ENCODE measurements around the gene RAD23B. TPM values are rescaled to one million over a fixed set of nuclear protein-coding genes. Genes with fewer than 3 reads are reported as not detected.

RAD23B gene
- total and polyA plus RNA-seq, 2 of the 13 experiments (the other 11 are each of a cell fraction or from before 2014, with no cell fraction given), result 133 to 156 TPM

DNA sequence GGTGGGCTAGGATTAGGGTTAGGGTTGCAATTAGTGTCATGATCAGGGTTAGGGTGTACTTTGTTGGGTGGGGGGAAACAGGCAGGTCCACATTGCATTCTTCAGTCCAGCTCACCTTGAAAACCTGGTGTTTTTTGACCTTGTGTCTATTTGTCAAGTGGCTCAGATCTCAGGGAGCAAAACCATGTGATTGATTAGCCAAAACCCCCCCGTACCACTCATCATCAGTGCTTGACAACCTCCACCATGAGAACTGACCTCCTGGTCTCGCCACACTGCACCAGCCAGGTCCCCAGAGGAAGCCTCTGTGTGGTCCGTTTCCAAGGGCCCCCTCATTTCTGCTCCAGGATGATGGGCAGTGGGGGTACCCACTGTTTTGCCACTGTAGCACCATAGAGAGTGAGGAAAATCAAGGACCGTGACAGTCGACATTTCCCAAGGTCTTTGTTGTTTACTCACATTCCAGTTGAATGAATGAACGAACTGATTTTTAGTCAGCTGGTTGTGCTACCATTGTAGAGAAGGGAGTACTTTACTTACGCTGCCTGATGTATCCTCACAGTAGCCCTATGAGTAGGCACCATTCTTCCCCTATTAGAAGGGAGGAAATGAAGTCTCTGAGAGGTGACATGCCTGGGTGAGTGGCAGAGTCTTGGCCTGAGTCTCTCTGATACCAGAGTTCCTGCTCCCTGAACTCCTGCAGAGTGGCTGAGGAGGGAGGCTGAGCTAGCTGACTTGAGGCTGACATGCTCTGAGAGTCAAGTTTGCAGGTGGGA, 84.8 kb downstream of the RAD23B start (continued):
- TF ChIP-seq RORA (CRISPR knock-in tag; IDR thresholded peaks at IDR 0.05) (no peak), ONECUT2 (CRISPR knock-in tag; IDR thresholded peaks at IDR 0.05) (no peak), ZNF160 (CRISPR knock-in tag; IDR thresholded peaks at IDR 0.05) (no peak), ZNF414 (CRISPR knock-in tag; IDR thresholded peaks at IDR 0.05) (no peak), CHD2 (IDR thresholded peaks at IDR 0.05; ENCODE audit: low read depth, low read length) (no peak), ZNF841 (CRISPR knock-in tag; IDR thresholded peaks at IDR 0.05; ENCODE audit: borderline replicate concordance) (no peak), ZNF556 (CRISPR knock-in tag; IDR thresholded peaks at IDR 0.05; ENCODE audit: borderline replicate concordance) (no peak), ZNF451 (CRISPR knock-in tag; IDR thresholded peaks at IDR 0.05) (no peak), JUND (CRISPR knock-in tag; IDR thresholded peaks at IDR 0.05) (no peak), ZNF782 (CRISPR knock-in tag; IDR thresholded peaks at IDR 0.05; ENCODE audit: borderline replicate concordance) (no peak), PLSCR1 (CRISPR knock-in tag; IDR thresholded peaks at IDR 0.05; ENCODE audit: borderline replicate concordance) (no peak), ZFP36 (IDR thresholded peaks at IDR 0.05; ENCODE audit: borderline replicate concordance, low read depth, low read length, partially characterized antibody) (no peak), TMF1 (CRISPR knock-in tag; IDR thresholded peaks at IDR 0.05; ENCODE audit: low read depth) (no peak), ZNF256 (CRISPR knock-in tag; conservative IDR thresholded peaks at IDR 0.05) (no peak), TRIM22 (IDR thresholded peaks at IDR 0.05) (no peak), AGO1 (IDR thresholded peaks at IDR 0.05; ENCODE audit: low read depth, low read length, poor library complexity, severe bottlenecking) (no peak), ZNF234 (CRISPR knock-in tag; conservative IDR thresholded peaks at IDR 0.05) (no peak)
- TF ChIP-seq, protein P1, sequence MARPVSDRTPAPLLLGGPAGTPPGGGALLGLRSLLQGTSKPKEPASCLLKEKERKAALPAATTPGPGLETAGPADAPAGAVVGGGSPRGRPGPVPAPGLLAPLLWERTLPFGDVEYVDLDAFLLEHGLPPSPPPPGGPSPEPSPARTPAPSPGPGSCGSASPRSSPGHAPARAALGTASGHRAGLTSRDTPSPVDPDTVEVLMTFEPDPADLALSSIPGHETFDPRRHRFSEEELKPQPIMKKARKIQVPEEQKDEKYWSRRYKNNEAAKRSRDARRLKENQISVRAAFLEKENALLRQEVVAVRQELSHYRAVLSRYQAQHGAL (CRISPR knock-in tag; IDR thresholded peaks at IDR 0.05; ENCODE audit: not compliant biosample characterization), result no peak
- TF ChIP-seq, protein P2, sequence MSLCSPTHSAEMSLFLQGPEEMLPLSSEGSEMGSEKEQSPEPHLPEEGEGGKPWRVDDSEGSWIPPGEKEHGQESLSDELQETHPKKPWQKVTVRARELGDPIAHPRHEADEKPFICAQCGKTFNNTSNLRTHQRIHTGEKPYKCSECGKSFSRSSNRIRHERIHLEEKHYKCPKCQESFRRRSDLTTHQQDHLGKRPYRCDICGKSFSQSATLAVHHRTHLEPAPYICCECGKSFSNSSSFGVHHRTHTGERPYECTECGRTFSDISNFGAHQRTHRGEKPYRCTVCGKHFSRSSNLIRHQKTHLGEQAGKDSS (CRISPR knock-in tag; IDR thresholded peaks at IDR 0.05; ENCODE audit: borderline replicate concordance, low read depth), result no peak
- TF ChIP-seq, protein P3, sequence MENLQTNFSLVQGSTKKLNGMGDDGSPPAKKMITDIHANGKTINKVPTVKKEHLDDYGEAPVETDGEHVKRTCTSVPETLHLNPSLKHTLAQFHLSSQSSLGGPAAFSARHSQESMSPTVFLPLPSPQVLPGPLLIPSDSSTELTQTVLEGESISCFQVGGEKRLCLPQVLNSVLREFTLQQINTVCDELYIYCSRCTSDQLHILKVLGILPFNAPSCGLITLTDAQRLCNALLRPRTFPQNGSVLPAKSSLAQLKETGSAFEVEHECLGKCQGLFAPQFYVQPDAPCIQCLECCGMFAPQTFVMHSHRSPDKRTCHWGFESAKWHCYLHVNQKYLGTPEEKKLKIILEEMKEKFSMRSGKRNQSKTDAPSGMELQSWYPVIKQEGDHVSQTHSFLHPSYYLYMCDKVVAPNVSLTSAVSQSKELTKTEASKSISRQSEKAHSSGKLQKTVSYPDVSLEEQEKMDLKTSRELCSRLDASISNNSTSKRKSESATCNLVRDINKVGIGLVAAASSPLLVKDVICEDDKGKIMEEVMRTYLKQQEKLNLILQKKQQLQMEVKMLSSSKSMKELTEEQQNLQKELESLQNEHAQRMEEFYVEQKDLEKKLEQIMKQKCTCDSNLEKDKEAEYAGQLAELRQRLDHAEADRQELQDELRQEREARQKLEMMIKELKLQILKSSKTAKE (CRISPR knock-in tag; IDR thresholded peaks at IDR 0.05; ENCODE audit: borderline replicate concordance), result no peak
- TF ChIP-seq, protein P4, sequence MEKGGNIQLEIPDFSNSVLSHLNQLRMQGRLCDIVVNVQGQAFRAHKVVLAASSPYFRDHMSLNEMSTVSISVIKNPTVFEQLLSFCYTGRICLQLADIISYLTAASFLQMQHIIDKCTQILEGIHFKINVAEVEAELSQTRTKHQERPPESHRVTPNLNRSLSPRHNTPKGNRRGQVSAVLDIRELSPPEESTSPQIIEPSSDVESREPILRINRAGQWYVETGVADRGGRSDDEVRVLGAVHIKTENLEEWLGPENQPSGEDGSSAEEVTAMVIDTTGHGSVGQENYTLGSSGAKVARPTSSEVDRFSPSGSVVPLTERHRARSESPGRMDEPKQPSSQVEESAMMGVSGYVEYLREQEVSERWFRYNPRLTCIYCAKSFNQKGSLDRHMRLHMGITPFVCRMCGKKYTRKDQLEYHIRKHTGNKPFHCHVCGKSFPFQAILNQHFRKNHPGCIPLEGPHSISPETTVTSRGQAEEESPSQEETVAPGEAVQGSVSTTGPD (CRISPR knock-in tag; IDR thresholded peaks at IDR 0.05), result peak; percentile 53; the same call in 1 of the 2 replicates

Measured in HepG2 (cell line).